ENCODE measurements around the gene GAN.

GAN gene

GRCh38 chr16:81432937-81433557 is 118.3 kb downstream of the GAN start:
- no peak for DNase-seq (ENCODE audit: low spot score)

GRCh38 chr16:81435103-81435502 is 120.3 kb downstream of the GAN start:
- DNase-seq (ENCODE audit: low spot score), result no peak

- no peak for DNase-seq (ENCODE audit: low spot score)
These were observed 120.8 kb downstream of the GAN start for GRCh38 chr16:81435567-81435966.

- no peak for DNase-seq (ENCODE audit: low spot score)
These were observed 121.6 kb downstream of the GAN start for GRCh38 chr16:81436386-81436785.

- DNase-seq (ENCODE audit: low spot score), result no peak
These were observed 123.1 kb downstream of the GAN start for GRCh38 chr16:81437865-81438264.
